EL (cell line): Measurements from ENCODE around the gene PPL.
"Not testable (repeated sequence)": the region's sequence is repeated elsewhere in the genome, so short reads cannot be mapped to it uniquely, and the experiment has no call there.

Experiments used
- DNase-seq: peaks from one replicate; pipeline ENCODE4 v3.0.0-alpha.2; 2016

PPL gene

GRCh38 chr16:4958510-4959438 is 21.8 kb upstream of the PPL start:
- no peak for DNase-seq

- peak; percentile 96 for DNase-seq
Measured at GRCh38 chr16:4957720-4958509, 21.0 kb upstream of the PPL start, which contains the start of gene SEC14L5. Gene SEC14L5 (plus strand): TSS chr16:4958330. CDS start chr16:4959324, 994 bp downstream.

GRCh38 chr16:4957420-4957719 is 20.4 kb upstream of the PPL start:
- DNase-seq = no peak

GRCh38 chr16:4954714-4955113 is 17.8 kb upstream of the PPL start:
- DNase-seq = no peak

- DNase-seq = not testable (repeated sequence)
Measured at GRCh38 chr16:4951583-4951982, 14.6 kb upstream of the PPL start.

- DNase-seq = no peak
Measured at GRCh38 chr16:4949986-4950385, 13.0 kb upstream of the PPL start.

GRCh38 chr16:4948903-4949766 is 12.2 kb upstream of the PPL start:
- no peak for DNase-seq

GRCh38 chr16:4947722-4948503 is 11.0 kb upstream of the PPL start:
- no peak for DNase-seq

- no peak for DNase-seq
Measured at GRCh38 chr16:4946917-4947316, 10.0 kb upstream of the PPL start.

GRCh38 chr16:4945560-4946502 is 8.9 kb upstream of the PPL start:
- peak; percentile 87 for DNase-seq

GRCh38 chr16:4944333-4945281 is 7.7 kb upstream of the PPL start:
- peak; percentile 98 for DNase-seq

- DNase-seq = no peak
Measured at GRCh38 chr16:4942481-4942880, 5.5 kb upstream of the PPL start.

GRCh38 chr16:4940719-4941118 is 3.8 kb upstream of the PPL start:
- DNase-seq = no peak

GRCh38 chr16:4938683-4939030 is 1.7 kb upstream of the PPL start:
- no peak for DNase-seq

- DNase-seq = no peak
Measured at GRCh38 chr16:4937782-4938682, 1.1 kb upstream of the PPL start.

- no peak for DNase-seq
Measured at GRCh38 chr16:4936181-4936990, 562 bp downstream of the PPL start.

GRCh38 chr16:4935241-4935855 is 1.6 kb downstream of the PPL start:
- DNase-seq = peak; percentile 44
